Activated CD4-positive, alpha-beta T cell treated with anti-CD3 and anti-CD28 coated beads for 4 hours (primary cell): Measurements from ENCODE around the gene GALNT10.
"Not testable (repeated sequence)": the region's sequence is repeated elsewhere in the genome, so short reads cannot be mapped to it uniquely, and the experiment has no call there.

Experiments
- DNase-seq, 2 donors: peaks; one replicate each; pipeline ENCODE4 v3.0.0-alpha.2; 2020

Gene GALNT10

DNA sequence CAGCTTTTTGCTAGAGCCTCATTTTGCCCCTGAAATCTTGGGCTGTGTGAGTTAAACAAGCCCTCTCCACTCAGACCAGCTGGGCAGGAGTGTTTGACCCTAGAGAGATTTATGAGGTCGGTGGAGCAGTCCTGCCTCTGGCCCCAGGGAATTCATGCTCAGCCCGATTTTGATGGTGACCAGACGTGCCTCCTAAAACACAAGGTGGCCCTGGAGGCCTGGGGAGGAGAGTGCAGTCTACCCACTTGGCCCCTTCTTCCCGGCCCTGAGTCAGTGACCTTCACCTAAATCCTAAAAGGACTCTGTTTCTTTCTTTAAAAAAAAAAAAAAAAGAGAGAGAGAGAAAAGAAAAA is 168.7 kb downstream of the GALNT10 start:
- DNase-seq: no peak

DNA sequence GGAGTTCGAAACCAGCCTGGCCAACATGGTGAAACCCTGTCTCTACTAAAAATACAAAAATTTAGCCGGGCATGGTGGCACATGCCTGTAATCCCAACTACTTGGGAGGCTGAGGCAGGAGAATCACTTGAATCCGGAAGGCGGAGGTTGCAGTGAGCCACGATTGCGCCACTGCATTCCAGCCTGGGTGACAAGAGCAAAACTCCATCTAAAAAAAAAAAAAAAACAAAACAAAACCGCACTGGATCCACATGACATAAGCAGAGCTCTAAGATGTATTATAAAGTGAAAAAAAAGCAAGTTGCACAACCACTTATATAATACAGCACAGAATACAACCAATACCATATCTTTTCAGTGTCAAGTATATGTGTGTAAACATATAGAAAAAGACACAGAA is 169.7 kb downstream of the GALNT10 start:
- DNase-seq: not testable (repeated sequence)

GRCh38 chr5:154363411-154363810 is 172.9 kb downstream of the GALNT10 start:
- no peak for DNase-seq

DNA sequence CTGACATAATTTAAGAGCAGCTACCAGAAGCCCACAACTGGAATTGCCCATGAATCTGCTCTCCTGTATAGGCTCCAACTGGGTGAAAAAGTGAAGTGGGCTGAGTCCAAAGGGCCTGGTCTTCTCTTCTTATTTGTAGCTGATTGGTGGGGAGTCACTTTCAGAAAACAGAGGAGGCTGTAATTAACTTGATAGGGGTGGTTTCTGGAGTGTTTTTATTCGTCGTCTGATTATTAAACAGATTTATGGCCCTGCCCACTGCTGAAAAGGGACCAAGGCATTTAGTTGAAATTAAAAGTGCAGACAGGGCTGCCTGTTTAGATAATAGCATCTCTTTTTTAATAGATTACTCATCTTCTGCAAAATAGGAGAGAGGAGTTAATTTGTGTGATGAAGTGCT is 174.2 kb downstream of the GALNT10 start:
- no peak for DNase-seq

DNA sequence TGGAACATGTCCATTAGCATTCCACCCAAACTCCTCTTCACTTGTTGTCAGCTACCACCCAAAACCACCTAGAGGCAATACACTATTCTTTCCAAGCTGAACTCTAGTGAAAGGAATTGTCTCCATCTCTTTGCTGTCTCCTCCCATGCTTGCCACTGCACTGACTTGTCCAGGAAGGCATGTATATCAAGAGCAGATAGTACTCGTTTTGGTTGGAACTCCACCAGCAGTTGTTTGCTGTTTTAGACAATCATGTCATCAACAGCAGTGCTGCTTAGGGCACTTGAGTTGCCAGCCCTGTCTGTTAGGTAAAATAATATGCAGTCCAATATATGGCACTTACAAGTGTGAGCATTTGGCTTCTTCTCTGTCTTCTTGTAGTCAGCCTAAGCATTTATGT is 175.3 kb downstream of the GALNT10 start:
- DNase-seq: no peak

- DNase-seq: no peak
Observed at GRCh38 chr5:154366353-154366752, 175.8 kb downstream of the GALNT10 start.

GRCh38 chr5:154367101-154367500 is 176.6 kb downstream of the GALNT10 start:
- DNase-seq: no peak

- DNase-seq: no peak
Observed at GRCh38 chr5:154368041-154368800, 177.7 kb downstream of the GALNT10 start.

GRCh38 chr5:154369682-154370081 is 179.1 kb downstream of the GALNT10 start:
- DNase-seq: no peak

- no peak for DNase-seq
Observed at GRCh38 chr5:154370119-154370518, 179.6 kb downstream of the GALNT10 start.

DNA sequence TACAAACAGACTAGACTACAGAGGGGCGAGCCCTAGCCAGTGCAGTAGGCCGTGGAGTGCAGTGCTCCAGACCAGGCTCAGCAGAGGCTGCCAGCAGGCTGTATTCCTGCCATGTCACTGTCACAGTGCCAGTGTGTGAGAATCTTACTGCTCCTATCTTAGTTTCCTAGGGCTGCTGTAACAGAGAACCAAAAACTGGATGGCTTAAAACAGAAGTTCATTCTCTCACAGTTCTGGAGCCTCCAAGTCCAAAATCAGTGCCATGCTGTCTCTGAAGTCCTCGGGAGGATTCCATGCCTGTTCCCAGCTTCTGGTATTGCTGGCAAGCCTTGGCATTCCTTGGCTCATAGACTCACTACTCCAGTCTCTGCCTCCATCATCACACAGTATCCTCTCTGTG is 180.3 kb downstream of the GALNT10 start:
- no peak for DNase-seq

DNA sequence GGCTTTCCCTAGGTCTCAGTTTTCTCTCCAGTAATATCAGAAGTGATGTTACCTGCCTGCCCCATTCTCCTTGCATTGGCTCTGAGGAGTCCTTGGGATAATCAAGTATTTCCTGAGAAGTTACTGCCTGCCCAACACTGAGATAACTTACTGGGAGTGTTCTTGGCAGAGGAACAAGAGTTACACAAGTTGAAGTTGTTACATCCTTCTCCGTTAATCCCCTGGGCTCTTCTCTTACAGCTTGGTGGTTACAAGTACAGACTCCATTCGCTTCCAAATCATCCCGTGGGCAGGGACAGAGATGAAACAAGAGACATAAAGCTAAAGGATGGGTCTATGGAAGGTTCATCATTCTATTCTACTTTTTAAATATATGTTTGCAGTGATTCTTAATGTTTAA is 181.2 kb downstream of the GALNT10 start:
- DNase-seq: no peak

GRCh38 chr5:154372661-154373060 is 182.1 kb downstream of the GALNT10 start:
- no peak for DNase-seq

DNA sequence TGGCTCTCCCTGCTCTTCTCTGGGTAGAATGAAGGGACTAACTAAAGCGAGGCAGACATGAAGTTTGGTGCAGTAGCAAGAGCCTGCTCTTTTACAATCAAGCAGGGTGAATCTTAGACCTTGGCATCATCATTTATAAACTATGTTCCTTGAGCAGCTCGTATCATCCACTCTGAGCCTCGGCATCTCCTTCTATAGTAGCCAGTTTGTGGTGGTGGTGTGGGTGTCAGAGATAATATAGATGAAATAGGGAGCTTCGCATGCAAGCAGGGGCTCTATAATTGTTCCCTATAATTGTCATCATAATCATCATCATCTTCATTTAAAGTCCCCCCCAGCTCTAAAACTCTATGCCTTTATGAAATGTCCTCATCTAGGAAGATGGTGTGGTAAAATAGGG is 182.8 kb downstream of the GALNT10 start:
- DNase-seq: no peak

DNA sequence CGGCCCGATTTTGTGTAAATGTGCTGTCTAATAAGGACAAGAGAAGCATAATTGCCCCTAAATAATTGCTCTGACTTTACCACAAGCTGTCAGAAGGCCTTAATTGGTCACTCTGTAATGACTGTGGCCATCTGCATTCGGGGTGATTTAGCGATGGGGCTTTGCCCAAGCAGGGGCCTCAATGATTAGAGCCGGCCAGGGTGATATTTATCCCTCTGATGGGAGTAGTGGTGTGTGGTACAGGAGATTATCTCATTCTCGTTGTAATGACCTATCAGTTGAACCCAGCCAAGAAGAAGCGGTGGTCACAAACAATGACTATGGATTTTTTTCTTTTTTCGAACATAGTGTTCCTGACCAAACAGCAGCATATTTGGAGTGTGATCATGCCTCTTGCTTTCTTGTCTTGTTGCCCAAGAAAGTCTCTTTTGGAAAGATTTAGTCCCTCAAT is 183.2 kb downstream of the GALNT10 start:
- DNase-seq: no peak

DNA sequence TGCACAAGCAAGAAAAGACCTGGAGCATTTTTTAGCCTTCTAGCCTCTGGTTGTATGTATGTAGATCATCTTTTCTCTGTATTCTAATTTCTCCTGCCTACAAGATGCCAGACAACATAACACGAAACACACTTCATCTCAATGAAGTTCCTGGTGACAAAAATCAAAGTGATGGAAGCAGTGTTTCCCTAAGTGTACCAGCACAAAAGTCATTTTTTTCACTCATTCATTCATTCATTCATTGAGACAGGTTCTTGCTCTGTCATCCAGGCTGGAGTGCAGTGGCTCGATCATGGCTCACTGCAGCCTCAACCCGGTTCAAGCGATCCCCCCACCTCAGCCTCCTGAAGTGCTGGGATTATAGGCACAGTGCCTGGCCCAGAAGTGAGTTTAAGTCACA is 183.7 kb downstream of the GALNT10 start:
- no peak for DNase-seq

- no peak for DNase-seq
Observed at GRCh38 chr5:154375329-154376008, 184.9 kb downstream of the GALNT10 start.

- no peak for DNase-seq
Observed at GRCh38 chr5:154376481-154376880, 185.9 kb downstream of the GALNT10 start.

GRCh38 chr5:154377754-154378533 is 187.4 kb downstream of the GALNT10 start:
- no peak for DNase-seq

DNA sequence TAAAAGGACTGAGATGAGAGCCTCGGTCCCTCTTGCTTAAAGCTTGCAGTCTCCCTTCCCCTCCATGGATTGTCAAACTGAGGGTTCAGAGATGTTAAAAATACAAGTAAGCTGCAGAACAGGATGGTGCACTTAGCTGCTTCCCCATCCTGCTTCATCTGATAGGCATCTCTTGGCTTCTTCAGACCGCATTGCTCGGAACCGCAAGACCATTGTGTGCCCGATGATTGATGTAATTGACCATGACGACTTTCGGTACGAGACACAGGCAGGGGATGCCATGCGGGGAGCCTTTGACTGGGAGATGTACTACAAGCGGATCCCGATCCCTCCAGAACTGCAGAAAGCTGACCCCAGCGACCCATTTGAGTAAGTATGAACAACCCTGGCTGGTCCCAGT is 189.7 kb downstream of the GALNT10 start:
- DNase-seq: no peak

GRCh38 chr5:154384480-154385235 is 194.1 kb downstream of the GALNT10 start:
- no peak for DNase-seq

GRCh38 chr5:154385236-154385512 is 194.6 kb downstream of the GALNT10 start:
- no peak for DNase-seq

DNA sequence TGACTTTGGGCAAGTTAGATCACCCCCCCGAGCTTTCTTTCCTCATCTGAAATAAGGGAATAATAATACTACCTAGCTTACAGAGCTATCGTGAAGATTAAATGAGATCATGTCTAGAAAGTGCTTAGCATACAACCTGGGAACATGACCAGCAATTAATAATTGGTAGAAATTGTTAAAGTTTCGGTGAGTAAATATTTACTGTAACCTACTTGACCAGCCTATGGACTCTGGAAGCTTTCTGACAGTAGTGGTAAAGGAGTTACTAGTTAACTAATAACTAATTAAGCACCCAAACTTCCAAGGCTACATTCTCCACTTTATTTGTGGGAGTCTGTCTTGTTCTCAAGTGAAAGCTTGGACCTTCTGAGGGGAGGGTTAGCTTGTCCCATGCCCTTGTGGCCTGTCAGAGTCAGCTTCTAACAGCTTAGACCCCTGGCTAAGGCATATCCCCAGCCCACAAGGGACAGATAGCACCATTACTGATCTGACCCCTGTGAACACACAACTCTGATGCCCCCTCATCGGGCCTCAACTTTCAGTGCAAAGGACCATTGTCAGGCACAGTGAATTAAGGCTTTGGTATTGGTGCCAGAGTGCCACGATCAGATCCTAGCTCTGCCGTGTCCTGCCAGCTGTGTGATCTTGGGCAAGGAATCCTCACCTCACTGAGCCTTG is 196.6 kb downstream of the GALNT10 start:
- no peak for DNase-seq
